GM18868 (cell line): ENCODE results near the gene CXCR4.

Source experiments
- ATAC-seq: cut with Tn5 transposase; IDR thresholded peaks from one replicate; pipeline ENCODE4 v1.9.1; 2021; ENCODE audit warnings: mild to moderate bottlenecking, moderate library complexity; ENCODE audit not compliant: unreplicated experiment

CXCR4 gene

GRCh38 chr2:136131961-136132824, 14.2 kb upstream of the CXCR4 start:
- peak; percentile 89 for ATAC-seq

DNA sequence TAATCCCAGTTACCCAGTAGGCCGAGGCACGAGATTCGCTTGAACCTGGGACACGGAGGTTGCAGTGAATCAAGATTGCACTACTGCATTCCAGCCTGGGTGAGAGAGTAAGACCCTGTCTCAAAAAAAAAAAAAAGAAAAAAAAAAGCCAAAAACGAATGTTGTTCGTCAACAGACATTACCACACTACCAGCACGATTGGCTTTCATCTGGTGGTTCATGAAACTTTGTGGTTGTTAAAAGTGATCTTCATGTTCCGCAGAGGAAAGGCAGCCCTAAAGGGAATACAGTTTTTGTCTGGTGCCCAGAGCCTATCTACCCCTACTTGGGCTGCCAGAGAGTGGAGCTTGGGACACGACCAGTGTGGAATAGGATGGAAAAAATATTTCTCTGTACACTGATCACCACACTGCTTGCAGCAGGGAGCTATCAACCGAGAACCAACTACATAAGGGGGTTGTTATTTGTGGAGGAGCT, 13.6 kb upstream of the CXCR4 start:
- ATAC-seq = peak; percentile 0

GRCh38 chr2:136130511-136130910, 12.6 kb upstream of the CXCR4 start:
- no peak for ATAC-seq

GRCh38 chr2:136130045-136130444, 12.1 kb upstream of the CXCR4 start:
- no peak for ATAC-seq

DNA sequence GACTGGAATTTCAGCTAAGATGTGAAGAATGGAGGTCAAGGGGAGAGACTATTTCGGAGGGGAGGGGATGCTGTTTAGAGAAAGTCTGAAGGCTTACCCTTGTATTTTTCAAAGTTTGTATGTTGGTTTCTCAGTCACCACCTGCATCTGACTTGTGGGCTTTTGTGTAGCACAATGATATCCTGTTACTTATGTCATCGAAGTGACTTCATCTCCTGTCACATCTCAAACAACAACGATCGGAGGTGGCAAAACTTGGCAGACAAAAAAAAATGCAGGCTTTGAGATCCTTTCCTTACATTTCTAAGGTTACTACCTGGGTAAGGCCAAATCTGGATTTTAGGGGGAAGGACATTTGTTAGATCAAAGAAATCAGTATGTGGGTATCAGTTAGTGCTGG, 11.7 kb upstream of the CXCR4 start:
- no peak for ATAC-seq

- ATAC-seq = no peak
Measured at GRCh38 chr2:136128905-136129304, 11.0 kb upstream of the CXCR4 start.

DNA sequence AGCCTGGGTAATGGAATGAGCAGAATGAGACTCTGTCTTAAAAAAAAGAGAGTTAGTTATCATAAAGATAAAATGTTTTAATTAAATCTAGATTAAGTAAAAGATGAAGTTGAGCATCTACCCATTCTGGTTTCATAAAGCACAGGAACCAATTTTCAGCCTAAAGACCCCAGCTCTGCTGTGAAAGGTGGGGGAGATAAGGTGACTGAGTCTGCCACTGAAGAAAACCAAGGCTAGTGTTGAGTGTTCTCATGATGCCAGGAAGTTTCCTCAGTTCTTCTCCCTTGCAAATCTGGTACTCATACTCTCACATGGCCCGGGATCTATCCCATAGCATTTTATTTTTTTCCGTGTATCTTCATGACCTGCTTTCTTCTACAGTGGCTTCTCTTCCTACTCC, 10.4 kb upstream of the CXCR4 start:
- no peak for ATAC-seq

DNA sequence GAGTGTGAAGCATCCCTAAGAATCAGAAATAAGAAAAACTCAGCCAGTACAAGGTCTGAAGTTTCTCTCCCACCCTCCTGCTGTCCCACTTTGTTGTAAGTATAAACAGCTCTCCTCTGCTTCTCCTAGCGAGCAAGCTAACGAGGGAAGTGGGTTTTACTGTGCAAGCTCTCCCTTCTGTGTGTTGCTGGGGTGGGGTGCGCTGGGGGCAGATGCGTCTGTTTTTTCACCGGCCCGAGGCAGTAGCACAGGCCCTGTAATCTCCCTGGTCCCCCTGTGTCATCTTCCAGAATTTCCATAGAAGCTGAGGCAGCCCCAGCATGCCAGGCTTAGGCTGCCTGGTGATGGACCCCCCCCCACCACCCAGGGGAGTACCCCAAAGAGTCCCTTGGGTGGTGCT, 9.4 kb upstream of the CXCR4 start:
- ATAC-seq = no peak

GRCh38 chr2:136126421-136126926, 8.5 kb upstream of the CXCR4 start:
- no peak for ATAC-seq

DNA sequence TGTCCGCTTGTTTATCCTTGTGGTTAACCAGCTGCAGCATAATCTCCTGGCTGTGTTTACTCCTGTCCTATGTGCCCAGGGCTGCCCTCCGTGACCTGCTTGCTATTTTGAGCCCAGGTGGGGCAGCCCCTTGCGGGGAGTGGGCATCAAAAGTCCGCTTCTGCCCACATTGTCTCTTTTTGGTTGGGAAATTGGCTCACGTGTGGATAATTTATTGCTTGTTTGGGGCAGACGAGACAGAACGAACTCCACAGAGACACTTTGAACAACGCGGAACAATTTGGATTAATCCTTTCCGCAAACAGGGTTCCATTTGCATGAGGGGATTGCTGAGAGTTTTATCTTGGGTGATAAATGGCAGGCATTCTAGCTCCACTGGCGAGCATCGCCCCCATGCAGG, 8.1 kb upstream of the CXCR4 start:
- no peak for ATAC-seq

DNA sequence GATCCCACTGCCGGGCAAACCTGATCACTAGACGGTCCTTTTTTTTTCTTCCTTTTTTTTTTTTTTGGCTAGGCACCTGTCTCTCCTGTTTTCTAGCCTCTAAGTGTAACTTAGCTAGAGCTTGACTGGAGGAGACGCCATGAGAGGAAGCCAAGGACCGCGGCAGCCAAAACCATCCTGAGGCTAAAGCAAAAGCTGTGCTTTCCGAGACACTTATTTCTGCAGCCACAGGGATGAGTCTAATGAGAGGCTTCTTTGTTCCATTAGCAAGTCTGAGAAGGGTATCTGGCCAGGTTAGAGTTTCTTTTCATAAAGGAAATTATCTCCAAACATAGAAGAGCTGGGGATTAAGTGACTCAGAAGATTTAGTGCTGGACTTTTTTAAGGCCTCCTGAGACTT, 7.3 kb upstream of the CXCR4 start:
- ATAC-seq = no peak

- ATAC-seq = no peak
Measured at GRCh38 chr2:136124805-136125204, 6.9 kb upstream of the CXCR4 start.

DNA sequence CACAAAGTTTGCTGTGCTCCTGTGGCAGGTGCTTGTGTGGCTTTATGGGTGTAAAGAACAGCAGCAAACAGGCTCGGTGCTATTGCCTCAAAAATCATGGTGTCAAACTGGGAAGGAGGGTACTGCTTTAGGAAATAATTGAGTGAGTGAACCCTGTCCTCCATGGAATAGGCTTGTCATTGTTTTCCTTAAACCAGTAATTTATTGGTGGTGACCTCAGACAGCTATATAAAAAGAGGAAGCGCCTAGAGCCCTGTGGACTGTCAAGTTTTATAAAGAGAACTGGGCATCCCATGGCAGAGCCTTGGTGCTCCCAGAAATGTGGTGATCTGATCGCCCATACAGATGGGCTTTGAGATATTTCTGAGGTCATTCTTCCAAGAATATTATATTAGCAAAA, 4.7 kb upstream of the CXCR4 start:
- no peak for ATAC-seq

DNA sequence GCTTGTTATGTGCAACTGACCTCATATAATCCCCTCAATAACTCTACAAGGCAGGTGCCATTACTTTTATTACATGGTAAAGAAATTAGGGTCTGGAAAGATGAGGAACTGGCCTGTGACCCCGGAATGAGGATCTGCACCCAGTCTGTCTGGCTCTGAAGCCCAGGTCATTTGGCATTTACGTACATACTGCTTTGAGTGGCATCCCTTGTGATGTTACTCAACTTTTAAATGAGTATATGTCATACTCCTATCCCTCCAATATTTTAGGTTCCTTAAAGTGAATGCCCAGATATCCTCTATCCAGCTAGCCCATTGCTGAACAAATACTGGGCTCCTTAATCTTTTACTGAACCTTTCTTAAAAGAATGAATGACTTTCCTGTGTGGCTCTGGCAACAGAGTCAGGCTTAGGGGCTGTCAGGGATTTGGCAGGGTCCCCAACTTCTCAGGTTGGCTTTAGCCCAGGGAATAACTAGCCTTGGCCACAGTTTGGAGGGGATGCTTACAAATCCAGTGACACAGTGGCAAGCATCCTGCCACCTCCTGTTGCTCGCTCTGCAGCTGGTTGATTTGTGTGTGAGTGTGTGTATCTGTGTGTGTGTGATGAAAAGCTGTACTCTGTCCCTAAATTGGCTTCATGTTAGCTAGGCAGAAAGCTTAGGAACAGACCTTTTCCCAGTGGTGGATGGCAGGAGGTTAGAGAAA, 3.4 kb upstream of the CXCR4 start:
- ATAC-seq = no peak

DNA sequence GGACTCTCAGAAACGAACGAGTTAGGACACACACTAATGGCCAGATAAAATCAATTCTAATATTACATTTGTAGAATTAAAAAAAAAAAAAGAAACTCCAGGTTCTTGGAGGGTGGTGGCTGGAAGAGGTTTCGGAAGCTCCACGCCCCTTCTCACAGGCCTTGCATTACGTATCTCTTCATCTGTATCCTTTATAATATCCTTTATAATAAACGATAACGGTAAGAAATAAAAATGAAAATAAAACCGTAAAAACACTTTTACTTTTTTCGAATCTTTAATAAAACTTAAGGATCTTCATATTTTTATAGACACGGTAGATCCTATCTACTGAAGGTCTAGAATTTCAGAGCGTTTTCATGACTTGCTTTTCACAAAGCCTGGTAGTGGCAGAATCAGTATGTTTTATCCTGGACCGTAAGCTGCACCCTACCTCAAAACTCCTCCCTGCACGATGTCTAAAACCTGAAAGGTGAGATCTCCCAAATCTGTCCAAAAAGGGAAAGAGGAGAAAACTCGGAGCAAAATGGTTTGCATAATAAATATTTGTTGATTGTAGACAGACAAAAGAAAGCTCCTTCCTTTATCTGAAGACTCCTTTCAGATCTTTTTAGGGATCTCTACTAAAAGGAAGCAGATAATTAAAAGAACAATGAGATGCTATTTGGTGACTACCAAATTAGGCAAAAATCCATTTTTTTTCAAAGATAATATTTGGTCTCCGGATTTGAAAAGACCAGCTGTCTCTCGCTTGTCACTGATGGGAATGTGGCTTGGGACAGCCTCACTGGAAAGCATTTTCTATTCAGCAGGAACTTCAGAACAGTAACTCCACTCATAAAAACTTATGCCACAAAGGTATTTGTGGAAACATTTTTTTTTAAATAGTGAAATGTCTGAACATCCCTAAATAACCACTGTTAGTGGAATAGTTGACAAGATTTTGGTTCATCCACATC, 2.0 kb upstream of the CXCR4 start:
- ATAC-seq = no peak

DNA sequence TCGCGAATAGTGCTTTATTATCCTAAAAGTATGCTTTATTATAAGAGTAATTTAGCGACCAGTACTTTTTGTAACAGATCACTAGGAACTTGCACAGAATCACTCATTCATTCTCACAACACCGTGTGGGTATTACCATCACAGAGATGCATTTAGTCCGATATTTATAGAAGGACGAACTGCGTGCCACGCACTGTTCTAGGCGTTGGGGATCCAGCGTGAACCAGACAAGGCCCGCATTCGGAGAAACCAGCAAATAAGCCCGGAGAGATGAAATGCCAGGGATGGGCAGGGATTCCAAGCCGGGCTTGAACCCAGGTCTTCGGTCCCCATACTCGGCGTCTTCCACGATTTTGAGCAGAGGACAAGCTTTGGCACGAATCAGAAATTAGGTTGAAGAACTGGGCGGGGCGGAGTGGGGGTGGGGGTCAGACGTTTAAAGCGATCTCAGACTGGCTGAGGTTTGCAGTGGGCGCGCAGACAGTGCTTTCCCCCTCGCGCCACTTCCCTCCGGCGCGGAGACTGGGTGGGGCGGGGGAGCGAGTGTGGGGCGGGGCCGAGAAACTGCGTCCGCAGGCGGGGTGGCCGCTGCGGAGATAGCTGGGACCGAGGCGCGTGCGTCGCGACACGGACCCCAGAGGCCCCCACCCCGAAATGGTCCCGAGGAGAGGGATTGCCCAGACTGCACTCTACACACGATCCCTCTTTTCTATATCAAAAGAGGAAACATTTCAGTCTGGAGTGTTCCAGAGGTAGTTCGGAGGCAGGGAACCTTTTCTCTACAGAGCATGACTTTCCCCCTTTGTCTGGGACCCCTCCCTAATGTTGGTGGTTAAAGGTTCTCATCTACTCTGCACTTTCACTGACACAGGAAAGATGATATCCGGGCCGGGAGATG, 1.1 kb upstream of the CXCR4 start:
- ATAC-seq = no peak

DNA sequence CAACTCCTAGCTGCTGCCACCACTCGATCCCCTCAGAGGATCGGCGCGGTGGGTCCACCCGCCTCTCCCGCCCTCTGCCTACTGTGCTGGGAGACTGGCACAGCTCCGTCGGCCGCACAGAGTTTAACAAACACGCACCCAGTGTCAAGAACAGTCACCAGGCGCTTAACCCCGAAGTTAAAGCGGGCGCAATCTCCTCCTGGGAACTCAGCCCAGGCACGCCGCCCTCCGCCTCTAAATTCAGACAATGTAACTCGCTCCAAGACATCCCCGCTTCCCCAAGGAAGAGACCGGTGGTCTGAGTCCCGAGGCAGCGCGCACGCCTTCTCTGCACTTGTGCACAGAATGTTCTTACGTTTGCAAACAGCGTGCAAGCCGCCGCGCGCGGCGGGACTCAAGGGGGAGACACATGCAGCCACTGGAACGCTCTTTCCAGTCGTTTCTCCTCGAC, 533 bp downstream of the CXCR4 start:
- ATAC-seq = peak; percentile 14

DNA sequence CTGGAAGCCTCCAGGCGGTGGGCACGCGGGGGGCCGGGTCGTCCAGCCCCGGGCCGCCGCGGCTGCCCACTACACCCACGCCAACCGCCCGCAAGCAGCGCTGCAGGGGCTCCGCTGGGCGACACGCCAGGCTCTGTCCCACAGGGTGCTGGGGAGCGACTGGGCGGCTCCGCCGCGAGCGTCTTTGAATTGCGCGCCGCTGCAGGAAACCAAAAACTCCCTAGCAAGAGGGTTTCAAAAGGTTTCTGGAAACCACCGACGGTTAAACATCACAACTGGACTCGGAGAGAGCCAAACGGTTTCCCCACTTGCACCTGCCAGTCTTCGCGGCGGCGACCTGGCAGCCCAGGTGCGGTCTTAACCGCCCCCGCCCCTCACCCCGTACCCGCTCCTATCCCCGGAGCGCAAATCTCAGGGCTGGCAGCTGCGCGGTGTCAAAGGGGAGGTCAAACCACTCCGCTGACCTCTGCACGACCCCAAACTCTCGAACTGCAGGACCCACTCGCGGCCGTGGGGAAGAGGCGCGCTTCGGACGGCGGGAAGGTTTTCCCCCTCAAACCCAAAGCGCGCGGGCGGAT, 1.0 kb downstream of the CXCR4 start:
- peak; percentile 69 for ATAC-seq

- peak; percentile 22 for ATAC-seq
Measured at GRCh38 chr2:136116151-136116812, 1.7 kb downstream of the CXCR4 start.
